ENCODE data around the gene GSTA3.
"Not testable (repeated sequence)": the region's sequence is repeated elsewhere in the genome, so short reads cannot be mapped to it uniquely, and the experiment has no call there.

Gene GSTA3

DNA sequence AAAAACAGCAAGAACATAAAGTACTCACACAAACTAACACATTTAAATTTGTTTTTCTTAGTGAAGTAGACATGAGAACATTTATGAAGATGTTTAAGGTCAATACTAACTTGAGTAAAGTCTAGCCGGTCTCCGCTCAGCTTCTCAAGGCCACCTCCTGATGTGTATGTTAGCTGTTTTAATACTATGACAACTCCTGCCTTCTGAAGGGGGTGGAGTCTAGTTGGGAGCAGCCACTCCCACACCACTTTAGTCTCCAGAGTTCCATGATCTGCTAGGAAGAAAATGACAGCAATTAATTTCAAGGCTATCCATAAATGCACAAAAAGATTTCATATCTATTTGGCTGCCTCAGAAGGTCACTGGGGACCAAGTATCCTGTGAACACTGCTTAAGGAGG is at the start of gene GSTA3:
GSTA3 (minus strand) TSS at position 168 of the 400 bp plus-strand sequence. CDS start 3,864 bp downstream, outside the sequence.
- no peak within 1 kb of the TSS for H3K4me3 ChIP-seq (ENCODE audit: low read length)
- no peak for TF ChIP-seq ZNF274 (IDR thresholded peaks at IDR 0.05; ENCODE audit: low read depth, low read length)

DNA sequence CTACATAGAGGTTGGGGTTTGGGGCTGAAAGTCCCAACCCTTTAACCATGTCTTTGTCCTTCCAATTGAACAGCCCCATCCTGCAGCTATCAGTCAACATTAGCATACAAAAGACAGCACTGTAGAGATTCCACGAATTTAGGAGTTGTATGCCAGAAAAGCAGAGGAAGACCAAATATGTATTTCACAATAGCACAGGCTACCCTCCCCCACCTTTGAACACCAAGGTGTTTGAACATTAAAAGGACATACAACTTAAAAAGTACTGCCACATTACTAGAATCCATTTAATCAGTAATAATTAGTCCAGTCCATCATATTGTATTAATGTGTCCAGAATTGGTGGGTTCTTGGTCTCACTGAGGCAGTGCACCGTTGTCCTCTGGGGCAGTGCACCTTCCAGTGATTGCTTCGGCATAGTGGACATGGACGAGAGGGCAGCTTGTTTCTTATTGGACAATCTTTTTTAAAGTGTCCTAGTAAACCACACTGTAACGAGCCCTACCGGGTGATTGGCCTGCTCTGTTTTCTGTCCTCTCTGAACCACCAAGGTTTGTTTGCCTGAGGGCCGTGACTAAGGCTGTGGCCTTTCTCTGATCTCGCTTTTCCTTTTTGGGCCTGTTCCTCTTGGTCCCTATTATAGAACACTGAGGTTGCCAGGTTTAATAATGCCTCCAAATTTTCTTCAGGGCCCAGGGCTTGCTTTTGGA is 49.2 kb upstream of the GSTA3 start:
- H3K4me3 ChIP-seq (ENCODE audit: low read length) = no peak overlapping the region
- no peak for TF ChIP-seq ZNF274 (IDR thresholded peaks at IDR 0.05; ENCODE audit: low read depth, low read length)

DNA sequence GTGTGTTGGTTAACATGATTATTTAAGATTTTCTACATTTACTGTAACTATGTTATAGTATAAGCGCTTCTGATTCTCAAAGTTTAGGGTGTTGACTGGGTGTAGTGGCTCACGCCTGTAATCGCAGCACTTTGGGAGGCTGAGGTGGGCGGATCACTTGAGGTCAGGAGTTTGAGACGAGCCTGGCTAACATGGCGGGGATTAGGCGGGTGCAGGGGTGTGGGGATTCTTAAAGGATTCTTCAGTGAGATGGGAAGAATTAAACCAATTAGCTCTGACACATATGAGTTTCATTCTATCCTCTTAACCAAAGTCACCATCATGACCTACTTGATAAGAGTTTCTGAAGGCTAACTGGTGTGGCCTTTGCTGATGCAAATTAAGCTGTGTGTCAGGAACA is 46.4 kb upstream of the GSTA3 start:
- no peak for TF ChIP-seq ZNF274 (IDR thresholded peaks at IDR 0.05; ENCODE audit: low read depth, low read length)
- H3K4me3 ChIP-seq (ENCODE audit: low read length) = no peak overlapping the region

- no peak overlapping the region for H3K4me3 ChIP-seq (ENCODE audit: low read length)
- no peak for TF ChIP-seq ZNF274 (IDR thresholded peaks at IDR 0.05; ENCODE audit: low read depth, low read length)
Measured at GRCh38 chr6:52953911-52954839, 44.7 kb upstream of the GSTA3 start.

DNA sequence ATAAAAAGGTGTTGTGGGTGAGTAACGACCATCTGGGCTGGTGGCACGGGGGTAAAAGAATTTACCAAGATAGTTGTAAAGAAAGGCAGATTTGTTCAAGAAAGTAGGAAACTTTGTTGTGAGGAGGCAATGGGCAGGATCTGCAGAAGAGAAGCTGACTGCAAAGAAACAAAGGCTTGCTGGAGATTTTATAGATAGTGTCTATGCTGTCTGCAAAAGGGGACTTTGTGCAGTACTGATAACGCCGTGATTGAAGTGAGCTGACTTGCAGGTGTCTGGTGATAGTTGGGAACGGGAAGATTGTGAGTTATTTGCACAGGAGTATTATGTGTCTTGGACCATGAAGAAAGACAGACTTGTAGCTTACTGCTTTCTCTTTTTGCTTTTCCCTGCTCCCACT is 36.8 kb upstream of the GSTA3 start:
- no peak overlapping the region for H3K4me3 ChIP-seq (ENCODE audit: low read length)
- TF ChIP-seq ZNF274 (IDR thresholded peaks at IDR 0.05; ENCODE audit: low read depth, low read length) = no peak

DNA sequence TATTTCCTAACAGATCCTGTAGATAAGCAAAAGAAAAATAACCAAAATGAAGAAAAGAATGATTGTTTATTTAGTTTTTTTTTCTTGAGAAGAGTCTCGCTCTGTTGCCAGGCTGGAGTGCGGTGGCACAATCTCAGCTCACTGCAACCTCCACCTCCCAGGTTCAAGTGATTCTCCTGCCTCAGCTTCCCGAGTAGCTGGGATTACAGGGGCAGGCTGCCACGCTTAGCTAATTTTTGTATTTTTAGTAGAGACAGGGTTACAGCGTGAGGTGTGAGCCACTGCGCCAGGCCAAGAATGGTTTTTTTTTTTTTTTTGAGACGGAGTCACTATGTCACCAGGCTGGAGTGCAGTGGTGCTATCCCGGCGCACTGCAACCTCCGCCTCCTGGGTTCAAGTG is 33.3 kb upstream of the GSTA3 start:
- not testable (repeated sequence) for H3K4me3 ChIP-seq (ENCODE audit: low read length)

DNA sequence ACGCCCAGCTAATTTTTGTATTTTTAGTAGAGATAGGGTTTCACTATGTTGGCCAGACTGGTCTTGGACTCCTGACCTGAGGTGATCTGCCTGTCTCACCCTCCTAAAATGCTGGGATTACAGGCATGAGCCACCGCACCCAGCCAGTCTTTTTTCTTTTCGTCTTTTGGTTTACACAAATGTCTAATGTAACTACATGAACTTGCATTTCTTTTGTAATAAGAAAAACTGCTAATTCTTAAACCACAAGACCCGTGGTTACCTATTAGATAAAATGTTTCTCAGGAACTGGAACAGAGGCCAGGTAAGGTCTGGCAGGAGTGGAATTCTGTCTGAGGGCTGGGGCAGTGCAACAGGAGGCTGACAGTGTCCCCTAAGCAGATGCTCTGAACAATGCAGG is 32.7 kb upstream of the GSTA3 start:
- no peak overlapping the region for H3K4me3 ChIP-seq (ENCODE audit: low read length)
- TF ChIP-seq ZNF274 (IDR thresholded peaks at IDR 0.05; ENCODE audit: low read depth, low read length) = no peak

DNA sequence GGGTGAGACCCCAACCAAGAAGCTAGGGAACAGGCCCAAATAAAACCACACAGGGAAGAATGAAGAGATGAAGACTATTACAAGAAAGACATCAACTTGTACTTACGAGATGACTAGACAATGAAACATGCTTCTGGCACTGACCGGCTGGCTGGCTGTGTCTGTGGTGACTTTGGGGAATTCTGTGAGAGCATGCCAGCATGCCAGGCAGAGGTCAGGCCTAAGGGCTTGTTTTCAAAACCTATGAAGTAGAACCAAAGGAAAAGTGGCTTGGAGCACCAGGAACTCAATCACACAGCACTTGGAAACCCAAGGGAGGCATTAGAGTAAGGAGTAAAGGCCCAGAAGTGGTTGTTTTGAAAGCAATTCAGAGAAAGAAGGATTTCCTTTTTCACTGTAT is 28.4 kb upstream of the GSTA3 start:
- no peak for TF ChIP-seq ZNF274 (IDR thresholded peaks at IDR 0.05; ENCODE audit: low read depth, low read length)
- H3K4me3 ChIP-seq (ENCODE audit: low read length) = no peak overlapping the region

- no peak for TF ChIP-seq ZNF274 (IDR thresholded peaks at IDR 0.05; ENCODE audit: low read depth, low read length)
- H3K4me3 ChIP-seq (ENCODE audit: low read length) = no peak overlapping the region
Measured at GRCh38 chr6:52933778-52934177, 24.3 kb upstream of the GSTA3 start.

GRCh38 chr6:52931351-52931750 is 21.9 kb upstream of the GSTA3 start:
- no peak overlapping the region for H3K4me3 ChIP-seq (ENCODE audit: low read length)
- no peak for TF ChIP-seq ZNF274 (IDR thresholded peaks at IDR 0.05; ENCODE audit: low read depth, low read length)

GRCh38 chr6:52929321-52930164 is 20.0 kb upstream of the GSTA3 start:
- TF ChIP-seq ZNF274 (IDR thresholded peaks at IDR 0.05; ENCODE audit: low read depth, low read length) = no peak
- H3K4me3 ChIP-seq (ENCODE audit: low read length) = no peak overlapping the region

DNA sequence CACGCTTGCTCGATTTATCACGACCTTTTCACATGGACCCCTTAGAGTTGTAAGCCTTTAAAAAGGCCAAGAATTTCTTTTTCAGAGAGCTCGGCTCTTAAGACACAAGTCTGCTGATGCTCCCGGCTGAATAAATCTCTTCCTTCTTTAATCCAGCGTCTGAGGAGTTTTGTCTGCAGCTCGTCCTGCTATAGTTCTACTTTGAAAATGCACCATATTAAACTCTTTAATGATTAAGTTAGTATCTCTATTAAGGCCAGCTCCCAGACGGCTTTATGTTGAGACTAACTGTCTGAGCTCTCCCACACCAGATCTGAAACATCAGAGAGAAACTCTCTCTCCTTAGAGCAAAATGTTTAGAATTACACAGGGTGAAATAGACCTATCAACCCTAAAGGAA is 18.0 kb upstream of the GSTA3 start:
- TF ChIP-seq ZNF274 (IDR thresholded peaks at IDR 0.05; ENCODE audit: low read depth, low read length) = no peak

GRCh38 chr6:52925919-52926792 is 16.7 kb upstream of the GSTA3 start:
- no peak overlapping the region for H3K4me3 ChIP-seq (ENCODE audit: low read length)
- no peak for TF ChIP-seq ZNF274 (IDR thresholded peaks at IDR 0.05; ENCODE audit: low read depth, low read length)

More for the DNA sequence above, 18.0 kb upstream of the GSTA3 start:
- H3K4me3 ChIP-seq (ENCODE audit: low read length) = no peak overlapping the region

All from GM08714 (cell line).